Measurements from ENCODE around the gene ZNF512B.

ZNF512B gene

DNA sequence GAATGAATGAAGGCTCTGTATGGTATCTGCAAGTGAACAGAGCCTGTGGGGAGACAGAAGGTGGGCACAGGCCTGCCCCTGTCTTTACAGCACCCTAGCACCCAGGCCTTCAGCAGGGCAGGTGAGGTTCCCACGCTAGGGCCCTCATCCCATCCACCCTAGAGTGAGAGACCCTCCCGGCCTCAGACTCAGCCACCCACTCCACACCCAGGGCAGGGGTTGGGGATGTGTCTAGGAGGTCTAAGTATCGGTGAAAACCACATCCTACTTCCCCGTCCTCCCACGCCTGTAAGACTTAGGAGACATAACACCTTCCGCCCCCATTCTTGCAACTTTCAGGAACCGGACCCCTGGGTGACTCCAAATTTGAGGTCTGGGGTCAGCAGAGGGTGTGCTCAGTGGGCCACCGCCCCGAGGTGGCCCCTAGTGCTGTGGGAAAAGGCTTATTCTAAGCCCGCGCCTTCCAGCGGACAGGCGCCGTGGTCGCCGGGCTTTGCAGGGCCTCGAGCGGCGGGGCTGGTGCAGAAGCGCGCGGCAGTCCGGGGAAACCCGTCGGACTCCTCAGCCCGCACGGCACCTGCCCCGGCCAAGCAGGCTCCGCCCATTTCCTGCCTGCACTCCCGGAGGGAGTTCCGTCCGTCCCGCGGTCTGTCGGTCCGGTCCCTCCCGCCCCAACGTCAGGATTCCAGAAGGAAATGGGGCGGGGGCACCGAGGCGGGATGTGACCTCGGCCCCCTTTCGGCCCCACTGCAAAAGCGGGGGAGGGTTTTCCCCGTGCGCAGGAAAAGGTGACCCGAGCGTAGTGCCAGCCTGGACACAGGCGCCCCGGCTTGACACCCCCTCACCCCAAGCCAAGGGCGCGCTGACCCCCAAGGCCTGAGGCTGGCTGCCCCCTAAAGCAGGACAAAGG, 8.8 kb upstream of the ZNF512B start (continued):
- TF ChIP-seq, protein P1, sequence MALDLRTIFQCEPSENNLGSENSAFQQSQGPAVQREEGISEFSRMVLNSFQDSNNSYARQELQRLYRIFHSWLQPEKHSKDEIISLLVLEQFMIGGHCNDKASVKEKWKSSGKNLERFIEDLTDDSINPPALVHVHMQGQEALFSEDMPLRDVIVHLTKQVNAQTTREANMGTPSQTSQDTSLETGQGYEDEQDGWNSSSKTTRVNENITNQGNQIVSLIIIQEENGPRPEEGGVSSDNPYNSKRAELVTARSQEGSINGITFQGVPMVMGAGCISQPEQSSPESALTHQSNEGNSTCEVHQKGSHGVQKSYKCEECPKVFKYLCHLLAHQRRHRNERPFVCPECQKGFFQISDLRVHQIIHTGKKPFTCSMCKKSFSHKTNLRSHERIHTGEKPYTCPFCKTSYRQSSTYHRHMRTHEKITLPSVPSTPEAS (tag by site-specific recombination; IDR thresholded peaks at IDR 0.05): no peak
- TF ChIP-seq GLI4 (tag by site-specific recombination; IDR thresholded peaks at IDR 0.05) (no peak), ZNF169 (tag by site-specific recombination; IDR thresholded peaks at IDR 0.05) (no peak), ZNF175 (tag by site-specific recombination; IDR thresholded peaks at IDR 0.05) (no peak), ZNF423 (tag by site-specific recombination; IDR thresholded peaks at IDR 0.05) (no peak), ZSCAN16 (tag by site-specific recombination; IDR thresholded peaks at IDR 0.05) (peak; percentile 62; the same call in 1 of the 2 replicates), MZF1 (tag by site-specific recombination; IDR thresholded peaks at IDR 0.05; ENCODE audit: borderline replicate concordance) (no peak)
- TF ChIP-seq, protein P2, sequence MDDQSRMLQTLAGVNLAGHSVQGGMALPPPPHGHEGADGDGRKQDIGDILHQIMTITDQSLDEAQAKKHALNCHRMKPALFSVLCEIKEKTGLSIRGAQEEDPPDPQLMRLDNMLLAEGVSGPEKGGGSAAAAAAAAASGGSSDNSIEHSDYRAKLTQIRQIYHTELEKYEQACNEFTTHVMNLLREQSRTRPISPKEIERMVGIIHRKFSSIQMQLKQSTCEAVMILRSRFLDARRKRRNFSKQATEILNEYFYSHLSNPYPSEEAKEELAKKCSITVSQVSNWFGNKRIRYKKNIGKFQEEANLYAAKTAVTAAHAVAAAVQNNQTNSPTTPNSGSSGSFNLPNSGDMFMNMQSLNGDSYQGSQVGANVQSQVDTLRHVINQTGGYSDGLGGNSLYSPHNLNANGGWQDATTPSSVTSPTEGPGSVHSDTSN (CRISPR knock-in tag; IDR thresholded peaks at IDR 0.05): no peak

DNA sequence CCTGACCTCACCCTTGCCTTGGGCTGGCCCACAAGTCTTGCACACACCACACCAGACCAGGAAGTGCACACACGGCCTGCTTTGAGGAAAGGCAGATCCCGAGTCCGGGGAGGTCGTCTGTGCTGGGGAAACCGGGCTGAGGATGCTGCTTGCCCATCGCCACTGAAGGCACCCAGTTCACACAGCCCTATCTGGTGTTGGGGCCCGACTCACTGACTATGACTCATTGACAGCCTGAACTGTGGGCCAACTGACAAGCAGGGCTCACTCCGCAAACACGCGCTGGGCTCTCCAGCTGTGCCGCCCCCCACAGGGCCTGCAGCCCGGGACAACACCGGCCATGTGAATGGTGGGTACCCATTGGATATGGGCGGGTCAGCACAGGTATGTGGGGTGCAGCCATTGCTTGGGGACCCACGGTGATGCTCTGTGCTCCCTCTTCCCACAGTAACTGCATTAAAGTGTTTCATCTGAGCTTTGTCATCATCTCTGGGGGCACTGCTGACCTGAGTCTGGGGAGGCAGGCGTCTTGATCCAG, 8.1 kb upstream of the ZNF512B start:
- ChIA-PET CTCF (interaction anchor here (0.8 kb wide), 1 partner anchor 21 kb away, joined by 5 read pairs; no protein-coding TSS in a partner anchor), POLR2A (interaction anchor here (0.8 kb wide), 1 partner anchor 22 kb away, joined by 4 read pairs; the partner anchor contains the start of gene UCKL1)
- Histone ChIP-seq H3K36me3 (ENCODE audit: control insufficient read depth in 2 of 2, insufficient read depth in 1 of 2, low read length in 2 of 2) (peaks cover 0 to 4% of the 10 kb centered on the region in 2 experiments; a peak in 1 of 3 replicates), H3K4me1 (ENCODE audit: control insufficient read depth, insufficient read depth, low read length) (peaks cover 13% of the 10 kb centered on the region), H3K27ac (ENCODE audit: extremely low read depth, low read depth, low read length) (no peak overlapping the region), H3K4me3 (ENCODE audit: low read depth, low read length) (no peak overlapping the region), H3K9me3 (ENCODE audit: control insufficient read depth, insufficient read depth, low read depth, low read length) (no peaks in the 10 kb centered on the region)
- TF ChIP-seq, protein P3, sequence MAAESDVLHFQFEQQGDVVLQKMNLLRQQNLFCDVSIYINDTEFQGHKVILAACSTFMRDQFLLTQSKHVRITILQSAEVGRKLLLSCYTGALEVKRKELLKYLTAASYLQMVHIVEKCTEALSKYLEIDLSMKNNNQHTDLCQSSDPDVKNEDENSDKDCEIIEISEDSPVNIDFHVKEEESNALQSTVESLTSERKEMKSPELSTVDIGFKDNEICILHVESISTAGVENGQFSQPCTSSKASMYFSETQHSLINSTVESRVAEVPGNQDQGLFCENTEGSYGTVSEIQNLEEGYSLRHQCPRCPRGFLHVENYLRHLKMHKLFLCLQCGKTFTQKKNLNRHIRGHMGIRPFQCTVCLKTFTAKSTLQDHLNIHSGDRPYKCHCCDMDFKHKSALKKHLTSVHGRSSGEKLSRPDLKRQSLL (tag by site-specific recombination; IDR thresholded peaks at IDR 0.05): no peak
- TF ChIP-seq, protein P4, sequence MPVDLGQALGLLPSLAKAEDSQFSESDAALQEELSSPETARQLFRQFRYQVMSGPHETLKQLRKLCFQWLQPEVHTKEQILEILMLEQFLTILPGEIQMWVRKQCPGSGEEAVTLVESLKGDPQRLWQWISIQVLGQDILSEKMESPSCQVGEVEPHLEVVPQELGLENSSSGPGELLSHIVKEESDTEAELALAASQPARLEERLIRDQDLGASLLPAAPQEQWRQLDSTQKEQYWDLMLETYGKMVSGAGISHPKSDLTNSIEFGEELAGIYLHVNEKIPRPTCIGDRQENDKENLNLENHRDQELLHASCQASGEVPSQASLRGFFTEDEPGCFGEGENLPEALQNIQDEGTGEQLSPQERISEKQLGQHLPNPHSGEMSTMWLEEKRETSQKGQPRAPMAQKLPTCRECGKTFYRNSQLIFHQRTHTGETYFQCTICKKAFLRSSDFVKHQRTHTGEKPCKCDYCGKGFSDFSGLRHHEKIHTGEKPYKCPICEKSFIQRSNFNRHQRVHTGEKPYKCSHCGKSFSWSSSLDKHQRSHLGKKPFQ (tag by site-specific recombination; IDR thresholded peaks at IDR 0.05): peak; percentile 91
- TF ChIP-seq, protein P5, sequence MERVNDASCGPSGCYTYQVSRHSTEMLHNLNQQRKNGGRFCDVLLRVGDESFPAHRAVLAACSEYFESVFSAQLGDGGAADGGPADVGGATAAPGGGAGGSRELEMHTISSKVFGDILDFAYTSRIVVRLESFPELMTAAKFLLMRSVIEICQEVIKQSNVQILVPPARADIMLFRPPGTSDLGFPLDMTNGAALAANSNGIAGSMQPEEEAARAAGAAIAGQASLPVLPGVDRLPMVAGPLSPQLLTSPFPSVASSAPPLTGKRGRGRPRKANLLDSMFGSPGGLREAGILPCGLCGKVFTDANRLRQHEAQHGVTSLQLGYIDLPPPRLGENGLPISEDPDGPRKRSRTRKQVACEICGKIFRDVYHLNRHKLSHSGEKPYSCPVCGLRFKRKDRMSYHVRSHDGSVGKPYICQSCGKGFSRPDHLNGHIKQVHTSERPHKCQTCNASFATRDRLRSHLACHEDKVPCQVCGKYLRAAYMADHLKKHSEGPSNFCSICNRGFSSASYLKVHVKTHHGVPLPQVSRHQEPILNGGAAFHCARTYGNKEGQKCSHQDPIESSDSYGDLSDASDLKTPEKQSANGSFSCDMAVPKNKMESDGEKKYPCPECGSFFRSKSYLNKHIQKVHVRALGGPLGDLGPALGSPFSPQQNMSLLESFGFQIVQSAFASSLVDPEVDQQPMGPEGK (tag by site-specific recombination; IDR thresholded peaks at IDR 0.05): peak; percentile 59; the same call in 1 of the 2 replicates
- TF ChIP-seq, protein P6, sequence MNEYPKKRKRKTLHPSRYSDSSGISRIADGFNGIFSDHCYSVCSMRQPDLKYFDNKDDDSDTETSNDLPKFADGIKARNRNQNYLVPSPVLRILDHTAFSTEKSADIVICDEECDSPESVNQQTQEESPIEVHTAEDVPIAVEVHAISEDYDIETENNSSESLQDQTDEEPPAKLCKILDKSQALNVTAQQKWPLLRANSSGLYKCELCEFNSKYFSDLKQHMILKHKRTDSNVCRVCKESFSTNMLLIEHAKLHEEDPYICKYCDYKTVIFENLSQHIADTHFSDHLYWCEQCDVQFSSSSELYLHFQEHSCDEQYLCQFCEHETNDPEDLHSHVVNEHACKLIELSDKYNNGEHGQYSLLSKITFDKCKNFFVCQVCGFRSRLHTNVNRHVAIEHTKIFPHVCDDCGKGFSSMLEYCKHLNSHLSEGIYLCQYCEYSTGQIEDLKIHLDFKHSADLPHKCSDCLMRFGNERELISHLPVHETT (tag by site-specific recombination; IDR thresholded peaks at IDR 0.05): no peak
- peak; percentile 78 for TF ChIP-seq ZNF600 (tag by site-specific recombination; IDR thresholded peaks at IDR 0.05)
- TF ChIP-seq ZNF202 (tag by site-specific recombination; IDR thresholded peaks at IDR 0.05; ENCODE audit: borderline replicate concordance): no peak
- TF ChIP-seq ZIC2 (tag by site-specific recombination; IDR thresholded peaks at IDR 0.05): peak; percentile 88
- TF ChIP-seq GLIS1 (tag by site-specific recombination; IDR thresholded peaks at IDR 0.05): peak; percentile 97
- TF ChIP-seq, protein P7, sequence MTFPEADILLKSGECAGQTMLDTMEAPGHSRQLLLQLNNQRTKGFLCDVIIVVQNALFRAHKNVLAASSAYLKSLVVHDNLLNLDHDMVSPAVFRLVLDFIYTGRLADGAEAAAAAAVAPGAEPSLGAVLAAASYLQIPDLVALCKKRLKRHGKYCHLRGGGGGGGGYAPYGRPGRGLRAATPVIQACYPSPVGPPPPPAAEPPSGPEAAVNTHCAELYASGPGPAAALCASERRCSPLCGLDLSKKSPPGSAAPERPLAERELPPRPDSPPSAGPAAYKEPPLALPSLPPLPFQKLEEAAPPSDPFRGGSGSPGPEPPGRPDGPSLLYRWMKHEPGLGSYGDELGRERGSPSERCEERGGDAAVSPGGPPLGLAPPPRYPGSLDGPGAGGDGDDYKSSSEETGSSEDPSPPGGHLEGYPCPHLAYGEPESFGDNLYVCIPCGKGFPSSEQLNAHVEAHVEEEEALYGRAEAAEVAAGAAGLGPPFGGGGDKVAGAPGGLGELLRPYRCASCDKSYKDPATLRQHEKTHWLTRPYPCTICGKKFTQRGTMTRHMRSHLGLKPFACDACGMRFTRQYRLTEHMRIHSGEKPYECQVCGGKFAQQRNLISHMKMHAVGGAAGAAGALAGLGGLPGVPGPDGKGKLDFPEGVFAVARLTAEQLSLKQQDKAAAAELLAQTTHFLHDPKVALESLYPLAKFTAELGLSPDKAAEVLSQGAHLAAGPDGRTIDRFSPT (tag by site-specific recombination; IDR thresholded peaks at IDR 0.05): peak; percentile 43; the same call in 1 of the 2 replicates
- peak; percentile 43 for TF ChIP-seq SP2 (tag by site-specific recombination; IDR thresholded peaks at IDR 0.05)
- TF ChIP-seq ZFP69B (tag by site-specific recombination; IDR thresholded peaks at IDR 0.05): peak; percentile 81
- TF ChIP-seq SP7 (tag by site-specific recombination; IDR thresholded peaks at IDR 0.05): peak; percentile 60; the same call in 1 of the 2 replicates
- TF ChIP-seq ZBTB8A (tag by site-specific recombination; IDR thresholded peaks at IDR 0.05): peak; percentile 78
- TF ChIP-seq ZBTB48 (tag by site-specific recombination; IDR thresholded peaks at IDR 0.05): peak; percentile 40; the same call in 1 of the 2 replicates
- 0 out of 2 replicates have a peak, but pooled peaks have one; percentile 33 for TF ChIP-seq ZNF121 (tag by site-specific recombination; IDR thresholded peaks at IDR 0.05)
- TF ChIP-seq BCL11A (tag by site-specific recombination; IDR thresholded peaks at IDR 0.05; ENCODE audit: low read depth): 0 out of 2 replicates have a peak, but pooled peaks have one; percentile 23

Data from HEK293 (cell line).